ENCODE measurements around the gene ZNF207.
"Not testable (repeated sequence)": the region's sequence is repeated elsewhere in the genome, so short reads cannot be mapped to it uniquely, and the experiment has no call there.

ZNF207 gene

DNA sequence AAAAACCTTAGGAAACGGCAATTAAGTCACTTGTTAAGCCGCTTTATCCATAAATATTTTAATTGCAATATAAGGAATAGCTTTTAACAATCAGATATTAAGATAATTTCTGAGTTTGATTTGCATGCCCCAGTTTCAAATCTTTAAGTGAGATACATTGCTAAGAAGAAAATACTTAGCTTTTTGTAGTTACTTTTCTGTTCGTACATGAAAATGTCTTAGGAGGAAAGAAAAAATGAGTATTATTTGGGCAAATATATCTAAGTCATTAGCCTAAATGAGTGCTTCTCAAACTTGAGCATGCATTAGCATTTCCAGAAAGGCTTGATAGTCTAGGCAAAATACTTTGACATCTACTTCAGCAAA is 6.4 kb downstream of the ZNF207 start:
- H3K9ac ChIP-seq (ENCODE audit: low read depth, low read length) = no peak overlapping the region
- H3K27me3 ChIP-seq (ENCODE audit: insufficient read depth, low read length) = no peaks in the 10 kb centered on the region
- H3K4me3 ChIP-seq (ENCODE audit: low read length) = no peak overlapping the region
- no peaks in the 10 kb centered on the region for H3K9me3 ChIP-seq (ENCODE audit: insufficient read depth, low read depth, low read length)
- H3K4me1 ChIP-seq (ENCODE audit: insufficient read depth, low read length) = peaks cover 6% of the 10 kb centered on the region; the same call in 1 of the 2 replicates
- H3K27ac ChIP-seq (ENCODE audit: low read depth, low read length) = no peak overlapping the region
- 92% methylated on average over 1 of the region's 3 CpGs for WGBS
- peaks cover 95% of the 10 kb centered on the region for H3K36me3 ChIP-seq (ENCODE audit: insufficient read depth, low read length)

DNA sequence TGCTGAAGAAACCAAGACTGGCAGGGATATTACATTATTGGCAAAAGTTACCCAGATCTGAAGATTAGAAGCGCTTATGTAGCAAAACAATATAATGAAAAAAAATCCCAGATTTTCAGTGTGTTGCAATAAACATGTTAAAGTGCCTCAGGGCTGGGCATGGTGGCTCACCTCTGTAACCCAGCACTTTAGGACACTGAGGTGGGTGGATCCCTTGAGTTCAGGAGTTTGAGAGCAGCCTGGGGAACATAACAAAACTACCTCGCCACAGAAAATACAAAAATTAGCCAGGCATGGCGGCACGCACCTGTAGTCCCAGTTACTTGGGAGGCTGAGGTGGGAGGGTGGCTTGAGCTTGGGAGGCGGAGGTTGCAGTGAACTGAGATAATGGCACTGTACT is 6.8 kb downstream of the ZNF207 start:
- Histone ChIP-seq H3K4me1 (ENCODE audit: insufficient read depth, low read length) (peaks cover 6% of the 10 kb centered on the region; the same call in 1 of the 2 replicates), H3K36me3 (ENCODE audit: insufficient read depth, low read length) (peaks cover 95% of the 10 kb centered on the region), H3K27me3 (ENCODE audit: insufficient read depth, low read length) (no peaks in the 10 kb centered on the region), H3K4me3 (ENCODE audit: low read length) (no peak overlapping the region), H3K9me3 (ENCODE audit: insufficient read depth, low read depth, low read length) (no peaks in the 10 kb centered on the region), H3K27ac (ENCODE audit: low read depth, low read length) (no peak overlapping the region), H3K9ac (ENCODE audit: low read depth, low read length) (no peak overlapping the region)
- 98% methylated on average over 5 of the region's 5 CpGs for WGBS

DNA sequence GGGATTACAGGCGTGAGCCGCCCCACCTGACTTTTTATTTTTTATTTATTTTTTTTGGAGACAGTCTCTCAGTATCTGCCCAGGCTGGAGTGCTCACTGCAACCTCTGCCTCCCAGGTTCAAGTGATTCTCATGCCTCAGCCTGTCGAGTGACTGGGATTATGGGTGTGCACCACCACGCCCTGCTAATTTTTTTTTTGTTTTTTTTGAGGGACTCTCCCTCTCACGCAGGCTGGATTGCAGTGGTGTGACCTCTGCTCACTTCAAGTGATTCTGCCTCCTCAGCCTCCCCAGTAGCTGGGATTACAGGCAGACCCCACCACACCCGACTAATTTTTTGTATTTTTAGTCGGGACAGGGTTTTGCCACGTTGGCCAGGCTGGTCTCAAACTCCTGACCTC is 7.7 kb downstream of the ZNF207 start:
- Histone ChIP-seq H3K4me3 (ENCODE audit: low read length) (no peak overlapping the region), H3K36me3 (ENCODE audit: insufficient read depth, low read length) (peaks cover 96% of the 10 kb centered on the region), H3K9ac (ENCODE audit: low read depth, low read length) (no peak overlapping the region), H3K27ac (ENCODE audit: low read depth, low read length) (no peak overlapping the region), H3K9me3 (ENCODE audit: insufficient read depth, low read depth, low read length) (no peaks in the 10 kb centered on the region), H3K4me1 (ENCODE audit: insufficient read depth, low read length) (peaks cover under 1% of the 10 kb centered on the region; the same call in 1 of the 2 replicates), H3K27me3 (ENCODE audit: insufficient read depth, low read length) (no peaks in the 10 kb centered on the region)
- 97% methylated on average over 8 of the region's 8 CpGs for WGBS

DNA sequence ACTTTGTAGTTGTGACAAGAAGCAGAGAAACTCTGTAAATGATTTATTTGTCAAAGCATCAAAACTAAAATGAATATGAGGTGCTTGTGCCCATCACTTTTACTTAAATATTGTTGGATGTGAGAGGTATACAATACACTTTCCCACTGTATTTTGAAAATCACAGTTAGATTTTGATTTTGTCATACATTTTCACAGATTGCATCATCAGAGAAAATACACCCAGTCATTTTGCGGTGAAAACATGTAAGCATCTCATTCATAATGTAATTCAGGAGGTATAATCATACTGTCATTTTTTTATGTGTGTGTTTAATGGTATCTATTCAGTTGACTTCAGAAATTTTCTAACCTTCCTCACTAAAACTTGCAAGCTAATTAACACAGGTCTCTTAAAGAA is 11.3 kb downstream of the ZNF207 start:
- Histone ChIP-seq H3K27ac (ENCODE audit: low read depth, low read length) (no peak overlapping the region), H3K27me3 (ENCODE audit: insufficient read depth, low read length) (no peaks in the 10 kb centered on the region), H3K9me3 (ENCODE audit: insufficient read depth, low read depth, low read length) (no peaks in the 10 kb centered on the region), H3K9ac (ENCODE audit: low read depth, low read length) (no peak overlapping the region), H3K36me3 (ENCODE audit: insufficient read depth, low read length) (peaks cover 98% of the 10 kb centered on the region), H3K4me1 (ENCODE audit: insufficient read depth, low read length) (no peaks in the 10 kb centered on the region), H3K4me3 (ENCODE audit: low read length) (no peak overlapping the region)
- 100% methylated on average over 1 of the region's 1 CpG for WGBS

DNA sequence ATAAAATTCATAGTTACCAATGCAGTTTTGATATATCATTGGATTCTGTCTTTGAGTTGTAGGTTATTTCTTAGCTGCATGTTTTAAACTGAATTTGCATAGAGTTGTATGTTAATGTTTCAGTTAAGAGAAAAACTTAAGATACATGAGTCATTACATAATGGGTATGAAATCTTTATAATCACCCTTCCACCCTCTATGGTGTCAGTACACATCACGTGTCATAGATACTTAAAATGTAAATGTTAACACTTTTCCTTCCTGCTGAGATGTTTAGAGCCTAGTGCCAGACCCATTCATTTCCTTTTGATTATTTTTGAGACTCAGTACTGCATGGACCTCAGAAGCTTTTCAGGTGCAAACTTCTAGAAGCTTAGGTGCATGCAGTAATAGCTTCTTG is 20.5 kb downstream of the ZNF207 start:
- Histone ChIP-seq H3K9me3 (ENCODE audit: insufficient read depth, low read depth, low read length) (no peaks in the 10 kb centered on the region), H3K4me1 (ENCODE audit: insufficient read depth, low read length) (no peaks in the 10 kb centered on the region), H3K36me3 (ENCODE audit: insufficient read depth, low read length) (peaks cover 100% of the 10 kb centered on the region), H3K27ac (ENCODE audit: low read depth, low read length) (no peak overlapping the region), H3K4me3 (ENCODE audit: low read length) (no peak overlapping the region), H3K9ac (ENCODE audit: low read depth, low read length) (no peak overlapping the region), H3K27me3 (ENCODE audit: insufficient read depth, low read length) (no peaks in the 10 kb centered on the region)
- WGBS = 94% methylated on average over 1 of the region's 1 CpG

DNA sequence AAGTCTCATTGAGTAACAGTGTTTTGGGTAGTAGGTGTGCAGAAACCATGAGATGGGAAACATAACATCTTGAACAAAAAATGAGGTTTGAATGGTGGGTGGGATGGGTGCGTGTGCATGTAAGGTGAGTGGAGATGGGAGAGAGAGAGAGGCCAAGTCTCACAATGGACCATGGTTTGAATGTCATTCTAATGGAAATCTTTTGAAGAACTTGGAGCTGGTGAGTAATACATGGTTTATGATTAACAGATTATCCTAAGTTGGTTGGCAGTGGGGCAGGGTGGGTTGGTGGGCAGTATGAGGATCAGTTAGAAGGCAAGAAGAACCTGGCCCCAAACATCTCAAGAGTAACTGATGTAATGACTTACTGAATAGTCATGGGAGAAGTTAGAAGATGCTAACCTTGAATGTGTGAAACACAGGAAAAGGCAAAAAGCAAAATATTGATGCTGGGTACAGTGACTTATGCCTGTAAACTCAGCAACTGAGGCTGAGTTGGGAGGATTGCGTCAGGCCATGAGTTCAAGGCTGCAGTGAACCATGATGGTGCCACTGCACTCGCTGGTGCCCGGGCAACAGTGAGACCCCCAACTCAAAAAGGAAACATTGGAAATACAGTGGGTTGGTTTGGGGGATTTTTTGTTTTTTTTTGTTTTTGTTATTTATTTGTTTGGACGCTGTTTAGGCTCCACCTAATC is 32.7 kb downstream of the ZNF207 start:
- H3K27ac ChIP-seq (ENCODE audit: low read depth, low read length) = no peak overlapping the region
- 95% methylated on average over 5 of the region's 5 CpGs for WGBS
- H3K9me3 ChIP-seq (ENCODE audit: insufficient read depth, low read depth, low read length) = no peaks in the 10 kb centered on the region
- no peaks in the 10 kb centered on the region for H3K4me1 ChIP-seq (ENCODE audit: insufficient read depth, low read length)
- no peak overlapping the region for H3K4me3 ChIP-seq (ENCODE audit: low read length)
- H3K9ac ChIP-seq (ENCODE audit: low read depth, low read length) = no peak overlapping the region
- H3K27me3 ChIP-seq (ENCODE audit: insufficient read depth, low read length) = no peaks in the 10 kb centered on the region
- H3K36me3 ChIP-seq (ENCODE audit: insufficient read depth, low read length) = peaks cover 52% of the 10 kb centered on the region

DNA sequence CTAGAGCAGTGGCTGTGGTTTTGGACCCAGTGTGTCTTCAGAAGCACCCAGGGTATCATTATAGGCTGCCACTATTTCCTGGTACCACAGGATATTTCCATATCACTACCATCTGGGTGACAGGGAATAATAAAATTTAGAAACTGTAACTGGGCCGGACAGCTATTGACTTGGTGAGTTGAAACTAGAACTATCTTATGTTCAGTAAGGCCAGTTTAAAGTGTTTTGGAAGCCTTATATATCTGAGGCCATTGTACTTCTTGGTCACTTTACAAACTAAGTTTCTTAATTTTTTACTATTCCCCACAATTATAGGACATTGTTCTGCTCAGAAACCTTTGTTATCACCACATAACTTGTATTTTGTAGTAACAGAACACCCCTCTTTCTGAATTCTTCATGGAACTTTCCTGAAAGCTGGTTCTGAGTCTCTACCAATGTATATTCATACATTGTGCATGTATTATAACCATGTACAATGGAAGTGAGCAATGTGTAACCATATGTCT is 34.0 kb downstream of the ZNF207 start:
- 81% methylated on average over 1 of the region's 1 CpG for WGBS
- H3K27me3 ChIP-seq (ENCODE audit: insufficient read depth, low read length) = no peaks in the 10 kb centered on the region
- no peaks in the 10 kb centered on the region for H3K4me1 ChIP-seq (ENCODE audit: insufficient read depth, low read length)
- no peaks in the 10 kb centered on the region for H3K9me3 ChIP-seq (ENCODE audit: insufficient read depth, low read depth, low read length)
- no peak overlapping the region for H3K4me3 ChIP-seq (ENCODE audit: low read length)
- H3K27ac ChIP-seq (ENCODE audit: low read depth, low read length) = no peak overlapping the region
- H3K36me3 ChIP-seq (ENCODE audit: insufficient read depth, low read length) = peaks cover 39% of the 10 kb centered on the region
- no peak overlapping the region for H3K9ac ChIP-seq (ENCODE audit: low read depth, low read length)

DNA sequence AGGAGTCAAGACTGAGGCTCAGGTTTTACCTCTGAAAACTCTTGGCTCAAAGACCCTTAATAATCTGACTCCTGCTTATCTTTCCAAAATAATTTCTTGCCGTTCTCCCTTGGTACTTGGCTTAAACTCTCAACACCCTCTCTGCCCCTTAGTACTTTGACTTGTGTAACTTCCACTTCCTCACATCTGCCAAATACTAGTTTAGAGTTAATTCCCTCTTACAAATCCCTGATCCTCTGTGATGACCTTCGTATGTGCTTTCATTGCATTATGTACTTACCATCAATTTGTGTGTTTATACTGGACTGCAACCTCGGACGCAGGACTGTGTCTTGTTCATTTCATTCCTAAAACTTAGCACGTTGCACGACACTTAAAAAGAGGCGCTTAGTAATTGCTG is 35.2 kb downstream of the ZNF207 start:
- Histone ChIP-seq H3K4me1 (ENCODE audit: insufficient read depth, low read length) (no peaks in the 10 kb centered on the region), H3K4me3 (ENCODE audit: low read length) (no peak overlapping the region), H3K36me3 (ENCODE audit: insufficient read depth, low read length) (peaks cover 27% of the 10 kb centered on the region), H3K27ac (ENCODE audit: low read depth, low read length) (no peak overlapping the region), H3K27me3 (ENCODE audit: insufficient read depth, low read length) (no peaks in the 10 kb centered on the region), H3K9ac (ENCODE audit: low read depth, low read length) (no peak overlapping the region), H3K9me3 (ENCODE audit: insufficient read depth, low read depth, low read length) (no peaks in the 10 kb centered on the region)
- WGBS = 99% methylated on average over 6 of the region's 7 CpGs

DNA sequence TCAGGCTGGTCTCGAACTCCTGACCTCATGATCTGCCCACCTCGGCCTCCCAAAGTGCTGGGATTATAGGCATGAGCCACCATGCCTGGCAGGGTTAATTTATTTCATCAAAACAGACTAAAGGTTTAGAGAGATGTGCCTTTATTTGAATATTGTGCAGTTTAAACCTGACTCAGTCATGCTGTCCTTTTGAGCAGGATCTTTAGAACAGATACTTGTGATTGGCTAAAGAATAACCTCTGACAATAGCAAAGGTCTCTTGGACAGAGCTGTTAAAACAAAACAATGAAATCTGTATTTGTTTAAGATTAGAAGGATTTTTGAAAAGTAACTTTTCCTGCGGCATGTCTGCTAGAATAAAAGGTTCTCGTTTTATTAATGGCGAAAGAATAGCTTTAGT is 36.0 kb downstream of the ZNF207 start:
- H3K4me1 ChIP-seq (ENCODE audit: insufficient read depth, low read length) = no peaks in the 10 kb centered on the region
- H3K27me3 ChIP-seq (ENCODE audit: insufficient read depth, low read length) = no peaks in the 10 kb centered on the region
- H3K9ac ChIP-seq (ENCODE audit: low read depth, low read length) = no peak overlapping the region
- 96% methylated on average over 5 of the region's 5 CpGs for WGBS
- H3K36me3 ChIP-seq (ENCODE audit: insufficient read depth, low read length) = peaks cover 19% of the 10 kb centered on the region
- H3K4me3 ChIP-seq (ENCODE audit: low read length) = no peak overlapping the region
- H3K9me3 ChIP-seq (ENCODE audit: insufficient read depth, low read depth, low read length) = no peaks in the 10 kb centered on the region
- no peak overlapping the region for H3K27ac ChIP-seq (ENCODE audit: low read depth, low read length)

DNA sequence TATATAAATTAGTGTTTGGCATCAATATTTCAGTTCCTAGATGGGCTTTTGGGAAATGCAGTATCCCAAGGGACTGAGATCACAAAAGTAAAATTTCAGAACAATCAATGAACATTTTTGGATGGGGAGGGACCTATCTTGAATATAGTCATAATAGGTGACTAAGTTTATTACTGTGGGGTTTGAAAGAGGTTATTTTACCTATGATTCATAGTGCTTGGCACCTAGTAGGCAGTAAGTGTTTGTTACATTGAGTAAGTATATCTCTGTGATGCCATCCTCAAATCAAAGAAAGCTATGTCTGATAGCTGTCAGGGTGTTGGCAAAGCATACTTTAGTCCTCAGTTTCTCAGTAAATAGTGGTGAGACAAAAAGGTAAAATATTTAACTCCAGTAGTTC is 36.9 kb downstream of the ZNF207 start:
- Histone ChIP-seq H3K9me3 (ENCODE audit: insufficient read depth, low read depth, low read length) (no peaks in the 10 kb centered on the region), H3K4me1 (ENCODE audit: insufficient read depth, low read length) (no peaks in the 10 kb centered on the region), H3K27me3 (ENCODE audit: insufficient read depth, low read length) (no peaks in the 10 kb centered on the region), H3K9ac (ENCODE audit: low read depth, low read length) (no peak overlapping the region), H3K27ac (ENCODE audit: low read depth, low read length) (no peak overlapping the region), H3K4me3 (ENCODE audit: low read length) (no peak overlapping the region), H3K36me3 (ENCODE audit: insufficient read depth, low read length) (peaks cover 10% of the 10 kb centered on the region)

DNA sequence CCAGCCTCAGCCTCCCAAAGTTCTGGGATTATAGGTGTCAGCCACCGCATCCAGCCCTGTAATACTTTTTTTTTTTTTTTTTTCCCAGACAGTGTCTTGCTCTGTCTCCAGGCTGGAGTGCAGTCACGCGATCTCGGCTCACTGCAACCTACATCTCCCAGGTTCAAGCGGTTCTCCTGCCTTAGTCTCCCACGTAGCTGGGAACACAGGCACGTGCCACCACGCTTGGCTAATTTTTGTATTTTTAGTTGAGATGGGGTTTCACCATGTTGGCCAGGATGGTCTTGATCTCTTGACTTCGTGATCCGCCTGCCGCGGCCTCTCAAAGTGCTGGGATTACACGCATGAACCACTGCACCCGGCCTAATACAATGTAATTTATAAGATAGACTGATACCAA is 38.2 kb downstream of the ZNF207 start:
- not testable (repeated sequence) for H3K4me1 ChIP-seq (ENCODE audit: insufficient read depth, low read length); H3K9me3 ChIP-seq (ENCODE audit: insufficient read depth, low read depth, low read length); H3K36me3 ChIP-seq (ENCODE audit: insufficient read depth, low read length); H3K27ac ChIP-seq (ENCODE audit: low read depth, low read length); H3K27me3 ChIP-seq (ENCODE audit: insufficient read depth, low read length); H3K4me3 ChIP-seq (ENCODE audit: low read length); H3K9ac ChIP-seq (ENCODE audit: low read depth, low read length)
- WGBS = 96% methylated on average over 13 of the region's 14 CpGs
